Measurements from ENCODE around the gene CARD10.

CARD10 gene

DNA sequence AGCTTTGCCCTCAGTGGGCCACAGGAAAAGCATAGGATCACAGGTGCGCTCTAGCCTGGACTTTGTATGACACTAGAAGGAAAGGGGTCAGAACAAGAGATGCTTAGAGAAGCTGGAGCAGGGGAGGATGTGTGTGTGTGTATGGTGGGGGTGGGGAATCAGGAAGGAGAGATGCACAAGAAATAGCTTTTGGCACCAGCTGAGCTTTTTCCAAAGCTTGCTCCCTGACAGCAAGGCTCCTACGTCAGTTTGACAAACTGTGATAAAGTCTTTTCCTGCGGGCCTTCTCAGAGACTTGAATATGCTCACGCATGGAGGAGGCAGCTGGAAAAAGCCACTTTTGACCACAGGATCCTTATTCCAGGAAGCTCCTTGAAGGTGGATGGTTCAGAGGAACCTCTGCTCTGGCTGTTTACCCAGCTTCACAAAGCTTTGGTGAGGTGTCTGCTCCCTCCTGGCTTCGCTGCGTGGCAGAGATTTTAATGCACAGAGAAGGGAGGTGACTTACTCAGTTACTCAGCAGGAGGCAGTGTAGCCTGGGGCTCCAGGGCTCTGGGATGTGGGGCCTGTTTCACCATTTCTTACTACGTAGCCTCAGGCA is 45.0 kb upstream of the CARD10 start:
- Histone ChIP-seq H3K4me3 (replicated peaks; ENCODE audit: insufficient read depth, low read length) (no peak overlapping the region), H3K27me3 (ENCODE audit: insufficient read depth, poor library complexity, severe bottlenecking) (peaks cover 43% of the 10 kb centered on the region), H3K27ac (replicated peaks) (no peak overlapping the region)
- no peak for DNase-seq (ENCODE audit: low read depth in 1 of 2, low spot score in 1 of 2)
- TF ChIP-seq GABPA (IDR thresholded peaks at IDR 0.05; ENCODE audit: low read depth) (no peak), SPI1 (IDR thresholded peaks at IDR 0.05; ENCODE audit: borderline replicate concordance, low read depth) (no peak), REST (IDR thresholded peaks at IDR 0.05; ENCODE audit: insufficient replicate concordance, low read depth) (no peak), POLR2AphosphoS5 (IDR thresholded peaks at IDR 0.05; ENCODE audit: low read depth) (no peak)
- TF ChIP-seq, protein P1, sequence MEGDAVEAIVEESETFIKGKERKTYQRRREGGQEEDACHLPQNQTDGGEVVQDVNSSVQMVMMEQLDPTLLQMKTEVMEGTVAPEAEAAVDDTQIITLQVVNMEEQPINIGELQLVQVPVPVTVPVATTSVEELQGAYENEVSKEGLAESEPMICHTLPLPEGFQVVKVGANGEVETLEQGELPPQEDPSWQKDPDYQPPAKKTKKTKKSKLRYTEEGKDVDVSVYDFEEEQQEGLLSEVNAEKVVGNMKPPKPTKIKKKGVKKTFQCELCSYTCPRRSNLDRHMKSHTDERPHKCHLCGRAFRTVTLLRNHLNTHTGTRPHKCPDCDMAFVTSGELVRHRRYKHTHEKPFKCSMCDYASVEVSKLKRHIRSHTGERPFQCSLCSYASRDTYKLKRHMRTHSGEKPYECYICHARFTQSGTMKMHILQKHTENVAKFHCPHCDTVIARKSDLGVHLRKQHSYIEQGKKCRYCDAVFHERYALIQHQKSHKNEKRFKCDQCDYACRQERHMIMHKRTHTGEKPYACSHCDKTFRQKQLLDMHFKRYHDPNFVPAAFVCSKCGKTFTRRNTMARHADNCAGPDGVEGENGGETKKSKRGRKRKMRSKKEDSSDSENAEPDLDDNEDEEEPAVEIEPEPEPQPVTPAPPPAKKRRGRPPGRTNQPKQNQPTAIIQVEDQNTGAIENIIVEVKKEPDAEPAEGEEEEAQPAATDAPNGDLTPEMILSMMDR (IDR thresholded peaks at IDR 0.05; ENCODE audit: insufficient read depth, low read length) = no peak

- peaks cover 50% of the 10 kb centered on the region for H3K27me3 ChIP-seq (ENCODE audit: insufficient read depth, poor library complexity, severe bottlenecking)
- no peak overlapping the region for H3K4me3 ChIP-seq (replicated peaks; ENCODE audit: insufficient read depth, low read length)
- no peak overlapping the region for H3K27ac ChIP-seq (replicated peaks)
- DNase-seq (ENCODE audit: low read depth in 1 of 2, low spot score in 1 of 2) = no peak
- TF ChIP-seq POLR2AphosphoS5 (IDR thresholded peaks at IDR 0.05; ENCODE audit: low read depth) (no peak), SPI1 (IDR thresholded peaks at IDR 0.05; ENCODE audit: borderline replicate concordance, low read depth) (no peak), REST (IDR thresholded peaks at IDR 0.05; ENCODE audit: insufficient replicate concordance, low read depth) (no peak), GABPA (IDR thresholded peaks at IDR 0.05; ENCODE audit: low read depth) (no peak)
- TF ChIP-seq, protein P1 (IDR thresholded peaks at IDR 0.05; ENCODE audit: insufficient read depth, low read length) = no peak
Observed at GRCh38 chr22:37563153-37564081, 44.2 kb upstream of the CARD10 start.

DNA sequence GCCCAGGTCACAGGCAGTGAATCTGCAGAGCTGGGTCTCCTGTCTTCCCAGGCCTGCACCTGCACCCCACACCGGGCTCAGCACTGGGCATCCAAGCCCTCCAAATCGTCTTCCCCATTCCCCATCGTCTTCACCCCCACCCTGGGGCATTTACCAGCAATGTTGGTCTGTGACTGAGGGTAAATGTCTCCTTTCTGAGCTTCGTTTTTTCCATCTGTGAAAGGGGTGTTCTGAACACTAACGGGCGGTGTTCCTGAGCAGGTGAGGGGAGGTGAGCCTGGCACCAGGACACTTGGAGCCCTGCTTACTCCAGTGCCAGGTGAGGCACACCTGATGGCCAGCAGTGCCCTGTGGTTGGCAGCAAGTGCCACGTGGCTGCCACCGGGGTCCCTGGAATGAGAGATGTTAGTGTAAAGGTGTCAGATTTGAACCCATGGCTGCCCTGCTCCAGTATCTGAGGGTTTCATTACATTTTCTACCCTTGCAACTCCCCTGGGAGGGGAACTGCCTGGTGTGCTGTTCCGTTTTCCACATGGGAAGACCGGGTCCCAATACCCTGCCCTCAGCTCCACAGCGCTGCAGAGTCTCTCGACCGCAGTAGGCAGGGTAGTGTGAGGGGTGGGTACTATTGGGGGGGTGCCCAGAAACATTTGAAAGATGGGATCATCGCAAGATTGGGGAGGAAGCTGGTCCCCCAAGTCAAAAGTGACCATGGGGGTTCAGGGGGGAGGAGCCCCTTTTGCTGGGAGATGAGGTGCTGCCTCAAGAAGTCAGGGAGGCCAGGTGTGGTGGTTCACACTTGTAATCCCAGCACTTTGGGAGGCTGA is 43.0 kb upstream of the CARD10 start:
- TF ChIP-seq, protein P1 (IDR thresholded peaks at IDR 0.05; ENCODE audit: insufficient read depth, low read length) = no peak
- no peak for TF ChIP-seq SPI1 (IDR thresholded peaks at IDR 0.05; ENCODE audit: borderline replicate concordance, low read depth)
- no peak for TF ChIP-seq GABPA (IDR thresholded peaks at IDR 0.05; ENCODE audit: low read depth)
- TF ChIP-seq POLR2AphosphoS5 (IDR thresholded peaks at IDR 0.05; ENCODE audit: low read depth) = no peak
- TF ChIP-seq REST (IDR thresholded peaks at IDR 0.05; ENCODE audit: insufficient replicate concordance, low read depth) = no peak
- H3K4me3 ChIP-seq (replicated peaks; ENCODE audit: insufficient read depth, low read length) = no peak overlapping the region
- DNase-seq (ENCODE audit: low read depth in 1 of 2, low spot score in 1 of 2) = no peak
- H3K27ac ChIP-seq (replicated peaks) = no peak overlapping the region
- H3K27me3 ChIP-seq (ENCODE audit: insufficient read depth, poor library complexity, severe bottlenecking) = peaks cover 58% of the 10 kb centered on the region
